Stimulated activated CD4-positive, alpha-beta T cell treated with anti-CD3 and anti-CD28 coated beads, Interleukin-4, amount 100 ng/mL, for 24 hours (primary cell): Measurements from ENCODE around the gene GPS1.

ENCODE experiments used
- DNase-seq: peaks from one replicate; pipeline ENCODE4 v3.0.0-alpha.2; 2020

The GPS1 gene

GRCh38 chr17:82092628-82092994 is 40.9 kb downstream of the GPS1 start:
- no peak for DNase-seq

- DNase-seq: no peak
Observed at GRCh38 chr17:82092995-82093751, 41.5 kb downstream of the GPS1 start.

- DNase-seq: no peak
Observed at GRCh38 chr17:82094931-82095776, 43.5 kb downstream of the GPS1 start.

- no peak for DNase-seq
Observed at GRCh38 chr17:82095777-82096708, 44.3 kb downstream of the GPS1 start.

GRCh38 chr17:82096709-82097183 is 45.0 kb downstream of the GPS1 start:
- no peak for DNase-seq

GRCh38 chr17:82097184-82097918 is 45.7 kb downstream of the GPS1 start:
- DNase-seq: peak; percentile 22

GRCh38 chr17:82097919-82098168 is 46.1 kb downstream of the GPS1 start:
- DNase-seq: no peak

- DNase-seq: peak; percentile 93
Observed at GRCh38 chr17:82098169-82098938, 46.7 kb downstream of the GPS1 start, which contains the start of gene FASN. Gene FASN (minus strand): TSS chr17:82098236. CDS start chr17:82096445, 1,791 bp downstream.

- DNase-seq: no peak
Observed at GRCh38 chr17:82098939-82099763, 47.5 kb downstream of the GPS1 start.

- no peak for DNase-seq
Observed at GRCh38 chr17:82100502-82101298, 49.0 kb downstream of the GPS1 start.

GRCh38 chr17:82101301-82101715 is 49.6 kb downstream of the GPS1 start:
- DNase-seq: no peak

- DNase-seq: no peak
Observed at GRCh38 chr17:82101767-82102679, 50.3 kb downstream of the GPS1 start.

GRCh38 chr17:82103553-82104451 is 52.1 kb downstream of the GPS1 start:
- no peak for DNase-seq

- no peak for DNase-seq
Observed at GRCh38 chr17:82104797-82105416, 53.2 kb downstream of the GPS1 start.

- DNase-seq: no peak
Observed at GRCh38 chr17:82105417-82105881, 53.8 kb downstream of the GPS1 start.

- DNase-seq: peak; percentile 66
Observed at GRCh38 chr17:82105882-82106687, 54.4 kb downstream of the GPS1 start.
